GM21717 (cell line): ENCODE results near the gene PREX1.

Source experiments
- ATAC-seq: cut with Tn5 transposase; IDR thresholded peaks from one replicate; pipeline ENCODE4 v1.9.1; 2021; ENCODE audit warnings: mild to moderate bottlenecking, moderate library complexity; ENCODE audit not compliant: unreplicated experiment

The PREX1 gene

DNA sequence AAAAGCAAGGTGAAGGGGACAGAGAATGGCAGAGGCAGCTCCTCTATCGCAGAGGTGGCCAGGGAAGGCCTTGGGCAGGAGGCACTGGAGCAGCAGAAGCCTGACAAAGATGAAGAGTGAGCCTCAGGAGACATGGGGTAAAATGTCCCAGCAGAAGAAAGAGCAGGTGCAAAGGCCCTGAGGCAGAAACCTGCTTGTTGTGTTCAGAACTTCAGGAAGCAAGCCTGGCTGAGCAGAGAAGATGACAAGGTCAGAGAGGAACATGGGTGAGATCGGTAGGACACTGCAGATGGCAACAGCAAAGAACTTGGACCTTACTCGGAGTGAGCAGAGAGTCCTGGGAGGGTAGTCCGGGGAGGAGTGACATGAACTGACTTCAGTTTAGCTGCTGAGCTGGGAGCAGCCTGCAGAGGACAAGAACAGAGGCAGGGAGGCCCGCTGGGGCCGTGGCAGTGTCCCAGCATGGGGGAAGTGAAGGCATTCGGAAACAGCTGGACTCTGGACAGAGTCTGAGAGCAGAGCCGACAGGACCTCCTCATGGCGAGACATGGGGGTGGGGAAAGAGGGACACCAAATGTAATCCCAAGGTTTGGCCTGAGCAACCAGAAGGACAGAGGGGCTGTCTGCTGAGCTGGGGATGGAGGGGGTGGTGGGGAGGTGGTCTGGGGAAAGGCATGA, 106.3 kb downstream of the PREX1 start:
- ATAC-seq = no peak

DNA sequence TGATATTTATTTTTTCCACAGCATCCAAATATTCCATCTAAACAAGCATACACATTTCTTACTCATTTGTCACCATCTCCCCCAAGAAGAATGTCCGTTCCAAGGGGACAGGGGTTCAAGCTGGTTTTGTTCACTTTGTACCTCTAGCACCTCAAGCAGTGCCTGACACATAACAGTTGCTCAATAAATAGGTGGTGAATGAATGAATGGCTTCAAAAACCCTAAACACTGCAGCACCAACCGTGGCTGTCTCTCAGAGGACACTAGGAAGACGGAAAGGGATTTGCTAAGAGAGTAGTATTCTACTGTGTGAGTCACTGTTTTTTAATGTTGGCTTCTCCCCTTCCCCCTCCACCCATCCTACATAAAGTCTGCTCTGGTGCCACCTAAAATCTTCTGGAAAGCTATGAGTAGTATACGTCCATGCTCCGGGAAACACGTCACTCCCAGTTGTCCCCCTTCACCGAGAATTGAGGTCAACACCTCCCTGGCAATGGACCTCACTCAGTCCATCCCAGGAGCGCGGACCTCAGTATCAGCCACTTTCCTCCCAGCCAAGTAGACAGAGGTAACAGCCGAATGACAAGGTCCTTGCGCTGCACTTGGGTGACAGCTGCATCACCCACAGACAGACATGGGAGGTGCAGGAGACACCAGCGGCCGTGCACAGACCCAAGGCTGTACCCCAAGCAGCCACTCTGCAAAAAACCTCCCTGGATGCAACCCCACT, 107.4 kb downstream of the PREX1 start:
- ATAC-seq = no peak

DNA sequence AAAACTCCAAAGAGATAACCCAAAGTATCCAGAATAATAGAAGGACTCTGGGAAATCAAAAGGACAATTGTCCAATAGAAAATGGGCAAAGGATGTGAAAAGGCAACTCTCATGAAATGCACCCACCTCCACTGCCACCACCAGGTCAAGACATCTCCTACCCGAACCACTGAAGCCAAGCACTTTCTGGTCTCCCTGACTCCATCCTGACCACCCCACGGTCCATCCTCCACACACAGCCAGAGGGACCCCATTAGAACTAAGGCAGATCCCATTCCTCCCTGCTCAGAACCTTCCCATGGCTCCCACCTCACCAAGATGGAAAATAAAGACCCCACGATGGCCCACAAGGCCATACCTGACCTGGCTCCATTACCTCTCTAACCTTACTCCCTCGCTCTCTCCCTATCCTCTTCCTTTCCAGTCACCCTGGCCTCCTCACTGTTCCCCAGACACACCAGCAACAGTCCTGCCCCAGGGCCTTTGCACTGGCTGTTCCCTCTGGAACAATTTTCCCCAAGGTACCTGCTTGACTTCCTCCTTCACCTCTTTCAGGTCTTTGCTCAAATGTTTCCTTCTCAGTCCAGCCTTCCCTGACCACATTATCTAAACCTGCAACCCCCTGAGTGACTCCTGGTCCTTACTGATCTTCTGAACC, 108.1 kb downstream of the PREX1 start:
- no peak for ATAC-seq

DNA sequence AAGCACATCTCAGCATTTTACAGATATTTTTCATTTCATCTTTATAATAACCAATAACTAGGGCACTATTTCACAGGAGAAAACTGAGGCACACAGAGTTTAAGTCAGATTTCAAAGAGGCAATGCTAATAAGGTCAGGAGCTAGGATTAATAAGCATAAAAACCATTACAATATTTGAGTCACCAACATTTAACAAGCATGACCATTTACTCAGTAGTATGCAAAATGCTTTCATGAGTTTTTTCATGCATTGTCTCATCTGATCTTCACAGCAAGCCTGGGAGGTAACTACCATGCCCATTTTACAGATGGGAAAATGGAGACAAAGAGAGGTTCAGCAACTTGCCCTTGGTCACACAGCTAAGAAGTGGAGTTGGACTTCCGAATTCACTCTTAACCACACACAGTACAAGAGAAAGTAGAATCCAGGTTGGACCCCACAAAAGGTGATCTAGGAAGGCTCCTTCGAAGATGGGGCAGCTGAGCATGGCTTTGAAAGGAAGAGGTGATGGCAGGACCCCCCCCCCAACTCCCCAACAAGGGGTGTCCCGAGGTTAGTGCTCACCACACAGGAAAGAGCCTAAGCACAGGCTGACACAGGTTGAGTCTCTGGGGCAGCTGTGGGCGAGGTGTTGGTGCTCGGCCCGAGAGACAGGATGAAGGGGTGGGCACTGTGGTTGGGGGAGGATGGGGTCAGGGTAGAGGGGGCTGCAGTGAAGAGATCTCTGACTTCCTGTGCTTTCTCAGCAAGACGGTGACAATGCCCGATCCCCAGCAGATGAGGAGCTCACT, 108.8 kb downstream of the PREX1 start:
- no peak for ATAC-seq

DNA sequence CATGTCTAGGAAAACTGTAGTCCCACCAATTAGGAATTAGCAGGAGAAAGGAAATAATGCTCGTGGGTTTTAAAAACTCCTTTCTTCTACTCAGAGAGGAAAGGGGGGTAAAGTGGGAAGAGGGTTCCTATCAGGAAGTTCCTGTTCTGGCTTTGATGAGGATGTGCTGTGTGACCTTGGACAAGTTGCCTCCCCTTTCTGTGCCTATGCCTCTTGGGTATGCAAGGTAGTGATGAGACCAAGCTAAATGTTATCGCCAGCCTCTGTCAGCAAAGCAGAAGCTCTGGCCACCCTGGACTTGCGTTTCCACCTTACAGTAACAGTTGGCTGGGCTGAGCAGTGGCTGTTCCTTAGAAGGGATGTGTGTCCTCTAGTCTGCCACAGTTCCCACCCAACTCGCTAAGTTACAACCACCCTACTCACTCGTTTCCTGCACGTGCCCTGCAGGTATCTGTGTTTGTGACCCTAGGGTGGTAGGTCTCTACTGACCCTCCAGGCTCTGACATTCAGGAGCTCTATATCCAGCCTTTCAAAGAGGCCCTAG, 110.0 kb downstream of the PREX1 start:
- no peak for ATAC-seq

DNA sequence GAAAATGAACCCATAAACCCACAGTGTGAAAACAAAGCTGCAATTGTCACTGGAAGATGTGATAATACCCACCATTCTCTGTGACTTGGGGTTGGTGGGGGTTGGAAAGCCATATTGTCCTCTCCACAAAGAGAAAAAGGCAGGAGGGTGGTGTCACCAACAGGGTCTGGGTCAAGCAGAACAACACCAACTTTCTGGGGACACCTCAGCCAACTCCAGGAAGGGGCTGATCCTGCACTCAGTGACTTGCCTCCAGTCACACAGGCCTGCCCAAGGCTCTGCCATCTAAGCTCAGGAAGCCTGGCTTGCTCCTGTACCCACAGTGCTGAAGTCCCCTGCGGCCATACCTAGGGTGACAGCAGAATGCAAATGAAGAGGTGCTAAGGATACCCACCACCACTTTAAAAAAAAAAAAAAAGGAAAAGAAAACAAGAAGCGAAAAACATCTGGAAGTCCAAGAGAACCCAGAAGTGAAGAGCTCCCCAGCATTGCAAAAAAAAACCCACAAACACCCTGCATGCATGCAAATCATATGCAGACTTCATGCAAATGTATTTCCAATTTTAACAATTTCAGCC, 110.6 kb downstream of the PREX1 start:
- ATAC-seq = no peak

DNA sequence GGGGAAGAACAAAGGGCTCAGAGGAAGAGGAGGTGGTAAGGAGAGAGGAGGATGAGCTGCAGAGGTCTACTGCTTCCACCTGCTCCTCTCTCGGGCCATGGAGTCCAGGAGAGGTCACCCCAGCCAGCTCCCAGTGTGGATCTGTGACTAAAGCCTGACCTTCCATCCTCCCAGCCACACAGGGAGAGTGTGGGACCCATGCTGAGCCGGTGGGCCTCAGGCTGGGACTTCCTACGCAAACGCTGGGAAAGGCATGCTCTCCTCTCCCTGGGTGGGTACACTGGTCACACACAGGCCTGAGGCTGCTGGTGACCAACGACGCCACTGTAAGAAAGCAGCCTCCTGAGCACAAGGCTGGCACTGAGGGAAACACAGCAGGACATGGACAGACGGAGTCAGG, 111.3 kb downstream of the PREX1 start:
- no peak for ATAC-seq

DNA sequence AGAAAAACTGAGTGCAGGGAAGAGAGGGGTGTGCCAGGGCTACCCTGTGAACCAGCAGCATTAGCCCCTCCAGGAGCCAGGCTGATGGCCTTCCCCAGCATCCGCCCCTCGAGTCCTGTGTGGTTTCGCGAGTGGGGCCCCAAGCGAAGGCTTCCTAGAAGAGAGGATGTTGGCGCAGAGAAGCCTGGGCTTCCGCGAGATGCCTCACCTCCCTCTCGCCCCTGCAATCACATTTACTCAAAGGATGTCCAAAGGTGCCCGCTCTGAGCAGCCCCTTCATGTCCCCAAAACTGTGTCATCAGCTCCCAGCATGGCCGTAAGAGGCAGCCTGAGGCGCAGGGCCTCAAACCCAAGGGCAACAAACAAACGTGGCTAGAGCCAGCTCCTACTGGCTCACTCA, 111.7 kb downstream of the PREX1 start:
- no peak for ATAC-seq

DNA sequence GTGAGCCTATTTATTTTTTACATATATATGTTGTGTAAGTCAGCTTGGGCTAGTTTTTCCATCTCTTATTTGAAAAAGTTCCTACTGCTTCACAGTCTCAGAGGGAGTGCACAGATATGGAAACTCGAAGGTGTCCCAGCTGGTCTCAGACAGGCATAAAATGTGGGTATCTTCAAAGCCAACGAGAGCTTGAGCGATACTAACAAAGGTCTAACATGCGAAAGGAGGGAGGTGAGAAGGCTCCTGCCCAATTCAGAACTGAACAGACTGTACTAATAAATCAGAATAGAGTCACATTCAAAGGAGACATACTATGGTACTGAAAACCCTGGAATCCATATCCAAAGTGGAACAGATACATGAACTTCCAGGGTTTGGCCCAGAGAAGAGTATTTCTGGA, 113.0 kb downstream of the PREX1 start:
- no peak for ATAC-seq

DNA sequence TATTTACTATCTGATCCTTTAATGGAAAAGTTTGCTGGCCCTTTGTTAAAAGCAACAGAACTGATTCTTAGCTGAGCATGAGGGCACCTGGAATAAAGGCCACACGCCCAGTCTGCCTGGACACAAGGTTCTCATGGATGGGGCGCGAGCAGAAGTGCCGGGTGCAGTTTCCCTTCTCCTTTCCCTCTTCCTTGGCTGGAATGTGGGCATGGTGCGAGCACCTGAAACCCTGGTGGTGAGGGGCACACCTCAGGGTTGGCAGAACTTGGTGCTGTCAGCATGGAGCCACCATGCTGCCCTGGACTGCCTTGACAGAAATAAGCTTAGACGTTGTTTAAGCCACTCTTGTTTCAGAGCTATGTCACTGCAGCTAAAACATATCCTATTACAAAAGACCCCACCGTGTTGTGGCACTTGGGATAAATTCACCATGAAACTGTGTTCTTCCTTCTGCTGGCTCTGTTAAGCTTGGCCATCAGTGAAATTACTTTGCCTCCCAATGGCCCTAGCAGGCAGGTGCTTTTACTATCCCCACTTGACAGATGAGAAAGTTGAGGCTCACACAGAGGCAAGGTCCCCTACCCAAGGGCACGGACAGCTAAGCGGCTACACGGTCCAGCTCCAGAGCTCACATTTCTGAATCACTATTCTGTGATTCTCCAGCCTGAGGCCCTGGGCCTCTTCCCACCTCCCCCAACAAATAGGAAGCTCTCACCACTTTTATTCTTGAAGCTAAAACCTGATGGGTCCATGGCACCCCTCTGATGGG, 115.9 kb downstream of the PREX1 start:
- peak; percentile 12 for ATAC-seq

DNA sequence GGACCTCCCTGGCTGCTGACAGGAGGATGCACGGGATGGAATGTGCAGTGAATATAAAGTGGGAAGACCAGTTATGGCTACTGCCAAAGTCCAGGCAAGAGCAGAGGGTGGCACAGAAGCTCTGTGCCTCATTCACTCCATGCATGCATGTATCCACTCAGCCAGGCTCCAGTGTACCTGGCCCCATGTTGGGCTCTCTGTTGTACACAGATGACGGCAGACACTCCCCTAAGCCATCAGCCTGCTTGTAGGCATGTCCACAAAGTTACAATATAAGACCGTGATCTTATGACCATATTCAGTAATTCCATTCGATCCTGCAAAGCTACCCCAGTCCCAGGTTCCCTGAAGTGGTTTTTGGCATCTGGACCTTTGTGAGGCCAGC, 116.8 kb downstream of the PREX1 start:
- no peak for ATAC-seq

DNA sequence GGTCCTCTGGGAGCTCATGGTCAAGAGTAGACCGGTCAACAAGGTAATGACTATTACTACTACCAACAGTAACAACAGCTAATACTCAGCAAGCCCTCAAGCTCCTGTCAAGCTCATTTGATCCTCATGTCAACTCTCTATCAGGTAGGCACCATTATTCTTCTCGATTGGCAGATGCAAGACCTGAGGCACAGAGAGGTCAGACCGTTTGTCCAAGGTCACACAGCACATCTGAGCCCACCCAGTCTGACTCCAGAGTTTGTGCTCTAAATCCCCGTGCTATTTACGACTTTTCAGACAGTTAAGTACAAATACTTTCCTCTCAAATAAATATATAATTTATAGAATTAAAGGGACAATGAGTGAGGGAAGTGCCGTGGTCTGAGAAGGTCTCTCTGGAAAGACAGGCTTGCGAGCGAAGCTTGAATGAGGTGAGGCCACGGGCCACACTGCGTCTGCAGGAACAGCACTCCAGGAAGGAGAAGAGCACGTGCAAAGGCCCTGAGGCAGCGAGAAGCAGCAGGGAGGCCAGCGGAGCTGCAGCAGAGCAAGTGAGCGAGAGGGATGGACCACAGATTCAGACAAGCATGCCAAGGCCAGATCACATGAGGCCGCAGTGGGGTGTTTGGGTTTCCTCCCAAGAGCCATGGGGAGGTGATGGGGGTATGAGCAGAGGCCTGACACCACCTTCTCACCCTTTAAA, 117.3 kb downstream of the PREX1 start:
- ATAC-seq = no peak

DNA sequence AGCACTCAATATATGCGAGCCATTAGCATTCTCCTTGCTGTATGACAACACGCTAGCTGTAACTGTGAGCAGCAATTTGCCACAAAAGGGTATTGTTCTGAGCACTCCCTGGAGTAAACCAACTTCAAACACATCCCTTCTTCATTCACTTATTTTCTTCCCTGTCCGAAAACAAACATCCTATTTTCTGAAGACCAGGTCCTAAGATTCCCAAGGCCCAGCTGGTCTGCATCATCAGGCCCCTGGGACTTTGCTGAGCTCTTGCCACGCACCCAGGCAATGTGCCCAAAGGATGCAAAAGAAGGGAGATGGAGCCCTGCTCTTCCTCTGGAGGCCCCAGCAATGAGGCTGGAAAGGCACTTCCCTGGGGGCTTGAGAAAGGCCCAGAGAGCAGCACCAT, 118.1 kb downstream of the PREX1 start:
- no peak for ATAC-seq

DNA sequence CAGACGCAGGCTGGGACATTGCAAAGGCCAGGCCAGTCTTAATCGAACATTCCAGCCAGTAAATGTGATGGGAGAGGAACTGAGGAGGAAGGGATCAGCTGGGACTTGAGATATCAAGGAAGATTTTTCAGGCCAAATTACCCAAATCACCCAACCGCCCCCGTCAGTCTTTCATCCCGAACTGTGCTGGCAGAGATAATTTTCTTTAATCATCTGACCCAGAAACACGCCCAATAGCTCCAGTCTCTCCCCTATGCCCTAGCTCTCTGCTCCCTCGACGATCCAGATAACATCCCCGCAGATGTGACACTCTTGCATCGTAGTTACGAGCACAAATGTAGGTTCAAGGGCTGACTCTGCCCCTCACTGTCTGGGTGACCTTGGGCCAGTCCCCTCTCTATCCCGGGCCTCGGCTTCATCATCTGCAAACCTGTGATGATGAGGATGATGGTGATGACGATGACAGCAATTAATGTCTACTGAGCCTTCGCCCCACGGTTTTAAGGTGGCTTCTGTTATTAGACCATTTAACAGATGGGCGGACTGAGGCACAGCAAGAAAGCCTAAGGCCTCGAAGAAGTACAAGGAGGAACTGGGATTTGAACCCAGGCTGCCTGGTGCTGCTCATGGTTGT, 118.6 kb downstream of the PREX1 start:
- no peak for ATAC-seq

DNA sequence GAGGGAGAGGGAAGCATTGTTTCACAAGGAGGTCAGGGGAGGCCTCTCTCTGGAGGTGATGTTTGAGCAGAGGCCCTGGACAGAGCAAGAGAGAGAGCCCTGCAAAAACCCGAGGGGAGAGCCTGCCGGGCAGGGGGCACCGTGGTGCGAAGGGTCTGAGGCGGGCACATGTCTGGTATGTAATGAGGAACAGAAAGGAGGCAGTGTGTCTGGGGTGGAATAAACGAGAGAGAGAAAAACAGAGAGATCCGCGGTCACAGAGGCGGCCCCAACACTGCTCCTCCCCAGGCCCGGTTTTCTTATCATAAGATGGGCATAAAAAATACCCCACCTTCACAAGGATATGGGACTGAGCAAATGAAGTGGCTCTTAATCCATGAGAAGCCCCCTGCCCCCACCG, 119.2 kb downstream of the PREX1 start:
- ATAC-seq = no peak

DNA sequence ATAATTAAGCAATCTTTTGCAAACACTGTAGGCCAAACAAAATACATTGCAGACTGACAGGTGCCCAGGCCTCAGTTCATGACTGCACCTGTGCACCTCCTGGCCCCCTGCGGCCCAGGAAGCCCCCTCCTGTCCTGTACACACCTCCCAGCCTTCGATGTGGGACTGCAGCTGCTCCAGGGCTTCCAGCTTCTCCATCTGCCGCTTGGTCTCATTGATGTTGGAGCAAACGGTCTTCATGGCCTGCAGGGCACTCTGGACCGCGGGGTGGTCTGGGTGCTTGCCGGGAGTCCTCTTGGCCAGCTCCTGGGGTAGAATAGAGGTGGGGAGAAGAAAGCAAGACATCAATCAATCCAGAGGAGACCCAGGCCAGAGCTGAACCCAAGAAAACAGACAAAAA, 119.7 kb downstream of the PREX1 start:
- ATAC-seq = no peak

DNA sequence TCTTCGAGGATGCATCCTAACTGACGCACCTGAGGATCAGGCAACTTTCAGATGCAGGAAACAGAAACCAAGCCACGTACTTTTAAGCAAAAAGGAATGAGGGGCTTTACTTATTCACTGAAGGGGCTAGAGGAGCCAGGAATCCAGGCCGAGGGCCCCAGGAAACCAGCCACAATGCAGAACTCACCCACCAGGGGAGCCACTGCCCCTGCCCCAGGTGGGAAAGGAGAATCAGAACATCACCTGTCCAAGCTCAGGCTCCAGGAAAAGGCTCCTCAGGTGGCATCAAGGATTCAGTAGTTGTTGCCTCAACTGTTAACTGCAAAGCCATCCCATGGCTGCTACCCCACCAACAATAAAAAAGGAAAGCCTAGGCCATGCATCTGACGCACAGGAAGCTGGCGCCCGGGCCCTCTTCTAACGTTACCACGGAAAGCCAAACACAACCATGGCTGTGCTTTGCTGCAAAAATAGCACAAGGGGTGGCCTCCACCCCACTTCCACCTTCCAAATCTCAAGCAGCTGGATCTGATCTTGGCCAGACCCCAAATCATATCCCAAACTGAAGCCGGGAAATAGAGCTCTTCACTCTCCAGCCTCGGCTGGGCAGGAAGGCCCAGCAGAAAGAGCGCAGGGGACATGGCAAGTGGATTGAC, 121.0 kb downstream of the PREX1 start:
- ATAC-seq = no peak

DNA sequence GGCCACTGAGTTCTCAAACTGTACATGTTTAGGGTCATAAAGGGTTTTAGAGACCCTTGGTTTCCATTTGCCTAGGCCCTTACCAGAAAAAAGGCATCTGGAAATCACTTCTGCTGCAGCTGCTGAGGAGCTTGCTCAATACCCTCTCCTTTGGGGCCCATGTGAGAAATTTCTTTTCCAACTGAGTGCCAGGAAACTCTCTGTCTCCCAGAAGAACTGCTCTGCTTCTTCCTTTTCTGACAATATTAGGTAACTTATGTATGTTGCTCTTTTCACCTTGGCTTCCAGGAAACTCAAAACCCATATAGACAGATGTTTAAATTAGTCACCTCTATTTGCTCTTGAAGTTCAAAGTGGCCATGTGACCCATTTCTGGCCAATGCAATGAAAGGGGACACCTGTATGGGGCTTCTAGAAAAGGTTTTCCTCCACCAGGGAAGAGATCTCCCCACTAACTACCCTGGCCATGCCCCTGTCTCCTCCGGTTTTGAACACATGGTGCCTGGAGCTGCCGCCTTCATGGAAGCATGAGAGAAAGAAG, 121.6 kb downstream of the PREX1 start:
- ATAC-seq = no peak
